Mucosa of rectum (tissue), 2 donors: Measurements from ENCODE around the gene SRRD.

Experiments
- H3K27ac ChIP-seq, 2 donors: one replicate each; pipeline ENCODE4 v1.7.0; 2013; ENCODE audit warnings: inconsistent platforms in 2 of 2, low read depth in 2 of 2, low read length in 2 of 2
- H3K27me3 ChIP-seq, 2 donors: one replicate each; pipeline ENCODE4 v1.7.0; 2013; ENCODE audit warnings: low read length in 2 of 2; ENCODE audit not compliant: control insufficient read depth in 2 of 2, insufficient read depth in 2 of 2
- H3K36me3 ChIP-seq, 2 donors: one replicate each; pipeline ENCODE4 v1.7.0; 2013; ENCODE audit warnings: low read length in 2 of 2; ENCODE audit not compliant: control insufficient read depth in 2 of 2, insufficient read depth in 2 of 2
- H3K4me1 ChIP-seq, 2 donors: one replicate each; pipeline ENCODE4 v1.7.0; 2013; ENCODE audit warnings: low read length in 2 of 2, mild to moderate bottlenecking in 1 of 2; ENCODE audit not compliant: control insufficient read depth in 2 of 2, insufficient read depth in 2 of 2
- H3K4me3 ChIP-seq, 2 donors: one replicate each; pipeline ENCODE4 v1.7.0; 2013; ENCODE audit warnings: low read length in 2 of 2
- H3K9ac ChIP-seq, 2 donors: one replicate each; pipeline ENCODE4 v1.7.0; 2013; ENCODE audit warnings: low read length in 2 of 2, low read depth in 1 of 2, mild to moderate bottlenecking in 1 of 2
- H3K9me3 ChIP-seq, 2 donors: one replicate each; pipeline ENCODE4 v1.7.0; 2013; ENCODE audit warnings: low read length in 2 of 2; ENCODE audit not compliant: control insufficient read depth in 2 of 2
- donor health status: healthy.
- donor health status: Normal muscosa, but diverticular disease.

SRRD gene

DNA sequence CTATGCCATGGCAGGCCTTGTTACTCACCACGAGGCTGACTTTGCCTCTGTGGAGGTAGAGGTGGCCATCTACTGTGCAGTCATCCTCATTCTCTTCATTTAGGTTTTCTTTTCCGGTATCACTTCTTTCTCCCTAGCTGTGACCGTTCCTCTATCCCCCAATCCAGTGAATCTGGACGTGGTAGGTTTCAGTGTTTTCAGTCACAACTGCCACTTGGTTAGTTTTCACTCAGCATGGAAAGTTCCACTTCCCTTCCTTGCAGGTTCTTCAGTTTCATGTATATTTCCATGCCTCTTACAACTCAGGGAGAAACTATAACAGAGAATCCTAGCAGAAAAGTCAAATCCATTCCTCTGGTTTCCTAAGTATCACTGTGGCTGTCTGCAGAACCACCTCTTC lies 2.0 kb upstream of the SRRD start:
- no peaks in the 10 kb centered on the region for H3K27me3 ChIP-seq
- no peak overlapping the region for H3K27ac ChIP-seq
- H3K4me1 ChIP-seq = peaks cover 35 to 39% of the 10 kb centered on the region in 2 donors
- H3K4me3 ChIP-seq = no peak overlapping the region
- peaks cover 11 to 21% of the 10 kb centered on the region in 2 donors for H3K36me3 ChIP-seq
- H3K9ac ChIP-seq = no peak overlapping the region
- H3K9me3 ChIP-seq = no peaks in the 10 kb centered on the region

GRCh38 chr22:26482161-26482560 lies 1.5 kb upstream of the SRRD start:
- no peaks in the 10 kb centered on the region for H3K27me3 ChIP-seq
- H3K36me3 ChIP-seq = peaks cover 8 to 16% of the 10 kb centered on the region in 2 donors
- no peak overlapping the region for H3K27ac ChIP-seq
- H3K9ac ChIP-seq = no peak overlapping the region
- H3K4me1 ChIP-seq = peaks cover 35 to 39% of the 10 kb centered on the region in 2 donors
- no peaks in the 10 kb centered on the region for H3K9me3 ChIP-seq
- no peak overlapping the region for H3K4me3 ChIP-seq

GRCh38 chr22:26483043-26483438 lies 636 bp upstream of the SRRD start:
- peak overlapping the region; percentile 90 to 94 for H3K27ac ChIP-seq
- H3K4me1 ChIP-seq = peaks cover 35 to 39% of the 10 kb centered on the region in 2 donors
- peaks cover 4 to 8% of the 10 kb centered on the region in 2 donors for H3K36me3 ChIP-seq
- no peaks in the 10 kb centered on the region for H3K27me3 ChIP-seq
- H3K9ac ChIP-seq = peak overlapping the region; percentile 97 to 99
- H3K9me3 ChIP-seq = no peaks in the 10 kb centered on the region
- peak overlapping the region; percentile 89 to 98 for H3K4me3 ChIP-seq

GRCh38 chr22:26484360-26484706 lies 656 bp downstream of the SRRD start:
- Histone ChIP-seq H3K4me1 (peaks cover 28 to 34% of the 10 kb centered on the region in 2 donors), H3K9ac (peak overlapping the region; percentile 84 to 97), H3K27me3 (no peaks in the 10 kb centered on the region), H3K27ac (peak overlapping the region; percentile 90 to 94), H3K36me3 (peaks cover 12 to 20% of the 10 kb centered on the region in 2 donors), H3K9me3 (no peaks in the 10 kb centered on the region), H3K4me3 (peak overlapping the region; percentile 89 to 98)

GRCh38 chr22:26485013-26485412 lies 1.3 kb downstream of the SRRD start:
- peaks cover 12 to 26% of the 10 kb centered on the region in 2 donors for H3K36me3 ChIP-seq
- H3K9ac ChIP-seq = no peak overlapping the region
- no peak overlapping the region for H3K4me3 ChIP-seq
- H3K27ac ChIP-seq = no peak overlapping the region
- H3K4me1 ChIP-seq = peaks cover 22 to 27% of the 10 kb centered on the region in 2 donors
- no peaks in the 10 kb centered on the region for H3K9me3 ChIP-seq
- H3K27me3 ChIP-seq = no peaks in the 10 kb centered on the region

DNA sequence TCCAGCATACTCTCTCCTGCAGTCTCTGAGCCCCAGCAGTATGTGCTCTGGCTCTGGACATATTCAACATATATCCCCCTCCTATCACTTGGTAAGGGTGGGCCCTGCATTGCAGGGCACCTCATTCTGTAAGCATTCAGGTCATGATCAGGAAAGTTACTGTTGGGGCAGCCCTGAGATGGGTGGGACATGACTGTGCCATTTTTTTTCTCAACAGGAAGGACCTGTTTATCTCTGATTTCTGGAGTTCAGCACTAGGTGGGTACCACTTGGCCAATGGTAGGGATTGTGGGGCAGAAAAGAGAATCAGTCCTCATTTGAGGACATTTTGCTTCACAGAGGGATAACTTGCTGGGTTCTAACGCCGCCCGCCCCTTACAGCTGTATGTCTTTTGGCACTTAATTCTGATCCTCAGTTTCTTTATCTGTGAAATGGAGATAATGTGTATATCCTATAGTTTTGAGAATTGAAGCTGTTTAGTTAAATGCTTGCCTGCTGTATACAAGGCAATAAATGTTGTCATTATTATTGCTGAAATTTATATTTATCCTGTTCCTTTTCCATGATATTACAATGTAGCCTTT lies 2.2 kb downstream of the SRRD start:
- Histone ChIP-seq H3K36me3 (peaks cover 13 to 32% of the 10 kb centered on the region in 2 donors), H3K4me3 (no peak overlapping the region), H3K27me3 (no peaks in the 10 kb centered on the region), H3K4me1 (peaks cover 16 to 22% of the 10 kb centered on the region in 2 donors), H3K9ac (no peak overlapping the region), H3K9me3 (no peaks in the 10 kb centered on the region), H3K27ac (no peak overlapping the region)

- Histone ChIP-seq H3K27ac (no peak overlapping the region), H3K9me3 (no peaks in the 10 kb centered on the region), H3K4me1 (peaks cover 12 to 17% of the 10 kb centered on the region in 2 donors), H3K9ac (no peak overlapping the region), H3K36me3 (peaks cover 17 to 31% of the 10 kb centered on the region in 2 donors), H3K4me3 (no peak overlapping the region), H3K27me3 (no peaks in the 10 kb centered on the region)
Observed at GRCh38 chr22:26486394-26486793, 2.7 kb downstream of the SRRD start.

GRCh38 chr22:26487996-26488395 lies 4.3 kb downstream of the SRRD start:
- no peaks in the 10 kb centered on the region for H3K27me3 ChIP-seq
- peaks cover 5 to 7% of the 10 kb centered on the region in 2 donors for H3K4me1 ChIP-seq
- no peak overlapping the region for H3K4me3 ChIP-seq
- H3K9ac ChIP-seq = no peak overlapping the region
- no peak overlapping the region for H3K27ac ChIP-seq
- H3K9me3 ChIP-seq = no peaks in the 10 kb centered on the region
- peaks cover 29 to 44% of the 10 kb centered on the region in 2 donors for H3K36me3 ChIP-seq

DNA sequence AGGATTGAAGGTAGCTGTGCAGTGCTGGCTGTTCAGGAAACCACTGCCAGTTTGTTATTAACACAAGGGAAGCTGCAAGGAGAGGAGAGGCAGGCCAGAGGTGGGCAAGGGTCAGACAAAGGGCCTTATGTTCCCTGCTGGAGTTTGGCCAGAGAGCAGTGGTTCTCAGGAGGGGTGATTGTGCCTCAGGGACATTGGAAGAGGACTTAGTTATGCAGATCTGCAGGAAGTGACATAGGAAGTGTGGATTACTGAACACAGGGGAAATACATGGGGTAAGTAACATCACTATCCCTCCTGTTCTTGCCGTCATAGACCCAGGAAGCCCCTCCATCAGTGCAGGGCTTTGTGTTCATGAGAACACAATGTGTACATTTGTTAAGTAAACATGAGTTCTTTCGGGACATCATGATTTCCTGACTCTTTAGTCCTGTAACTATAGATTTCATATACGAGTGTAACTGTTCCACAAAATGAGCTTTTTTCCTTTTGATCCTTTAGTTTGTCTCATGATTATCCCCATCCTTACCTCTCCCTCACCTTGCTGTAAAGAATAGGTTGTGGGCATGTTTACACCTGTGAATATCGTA lies 5.9 kb downstream of the SRRD start:
- Histone ChIP-seq H3K4me1 (peaks cover under 1 to 1% of the 10 kb centered on the region in 2 donors), H3K9me3 (no peaks in the 10 kb centered on the region), H3K9ac (no peak overlapping the region), H3K27ac (no peak overlapping the region), H3K4me3 (no peak overlapping the region), H3K27me3 (no peaks in the 10 kb centered on the region), H3K36me3 (peaks cover 43 to 59% of the 10 kb centered on the region in 2 donors)

GRCh38 chr22:26492220-26492619 lies 8.5 kb downstream of the SRRD start:
- peaks cover 64 to 83% of the 10 kb centered on the region in 2 donors for H3K36me3 ChIP-seq

More at GRCh38 chr22:26492220-26492619, 8.5 kb downstream of the SRRD start:
- Histone ChIP-seq H3K9me3 (no peaks in the 10 kb centered on the region), H3K27ac (no peak overlapping the region), H3K9ac (no peak overlapping the region), H3K4me3 (no peak overlapping the region), H3K27me3 (no peaks in the 10 kb centered on the region), H3K4me1 (no peaks in the 10 kb centered on the region)
